ENCODE measurements around the gene CREB3L2. TPM values are rescaled to one million over a fixed set of nuclear protein-coding genes. Genes with fewer than 3 reads are reported as not detected.

CREB3L2 gene
- total and polyA plus RNA-seq, 4 donors, result 7.4 to 89.1 (median 44.0) TPM

DNA sequence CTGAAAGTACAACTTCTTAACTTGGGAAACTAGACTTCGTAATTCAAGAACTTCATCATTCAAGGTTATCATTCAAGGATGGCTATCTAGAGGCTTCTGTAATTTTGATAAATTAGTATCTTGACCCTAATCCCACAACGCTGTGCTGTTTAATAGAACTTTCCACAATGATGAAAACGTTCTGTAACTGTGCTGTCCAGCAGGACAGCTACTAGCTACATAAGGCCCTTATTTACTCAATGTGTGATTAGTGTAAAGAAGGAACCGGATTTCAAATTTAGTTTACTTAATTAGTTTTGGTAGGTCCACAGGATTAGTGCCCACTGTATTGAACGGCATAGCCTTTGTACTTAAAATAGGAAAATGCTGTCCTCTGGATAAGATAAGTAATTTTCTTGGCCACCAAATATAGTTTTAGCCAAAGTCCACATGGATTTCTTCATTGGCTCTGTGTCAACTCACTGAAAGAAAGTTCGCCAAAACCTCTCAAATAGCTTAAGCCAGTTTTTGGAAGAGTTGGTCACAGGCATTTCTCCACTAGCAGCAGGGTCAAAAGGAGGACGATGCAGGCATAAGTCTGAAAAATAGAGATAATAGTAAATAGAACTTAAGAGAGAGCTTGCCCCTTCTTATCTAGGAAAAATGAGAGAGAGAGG, 172.4 kb downstream of the CREB3L2 start:
- Histone ChIP-seq H3K4me1 (ENCODE audit: control insufficient read depth in 5 of 5, insufficient read depth in 5 of 5, low read length in 5 of 5) (peaks cover 0 to 4% (median 0%) of the 10 kb centered on the region in 5 donors), H3K9ac (ENCODE audit: insufficient read depth in 1 of 2, low read length in 2 of 2) (no peak overlapping the region), H3K36me3 (ENCODE audit: control insufficient read depth in 4 of 4, insufficient read depth in 4 of 4, low read length in 4 of 4) (no peaks in the 10 kb centered on the region), H3K9me3 (ENCODE audit: control insufficient read depth in 4 of 4, insufficient read depth in 3 of 4, low read length in 3 of 4) (peaks cover 0 to 10% (median 4%) of the 10 kb centered on the region in 4 donors), H3K4me3 (no peak overlapping the region), H3K27me3 (ENCODE audit: control insufficient read depth in 3 of 3, insufficient read depth in 3 of 3, low read length in 2 of 3) (no peaks in the 10 kb centered on the region), H3K27ac (ENCODE audit: low read depth in 1 of 2, low read length in 1 of 2) (no peak overlapping the region)
- WGBS, 2 donors, result 77 to 86% methylated on average over 7 of the region's 7 CpGs
- TF ChIP-seq, protein P1, sequence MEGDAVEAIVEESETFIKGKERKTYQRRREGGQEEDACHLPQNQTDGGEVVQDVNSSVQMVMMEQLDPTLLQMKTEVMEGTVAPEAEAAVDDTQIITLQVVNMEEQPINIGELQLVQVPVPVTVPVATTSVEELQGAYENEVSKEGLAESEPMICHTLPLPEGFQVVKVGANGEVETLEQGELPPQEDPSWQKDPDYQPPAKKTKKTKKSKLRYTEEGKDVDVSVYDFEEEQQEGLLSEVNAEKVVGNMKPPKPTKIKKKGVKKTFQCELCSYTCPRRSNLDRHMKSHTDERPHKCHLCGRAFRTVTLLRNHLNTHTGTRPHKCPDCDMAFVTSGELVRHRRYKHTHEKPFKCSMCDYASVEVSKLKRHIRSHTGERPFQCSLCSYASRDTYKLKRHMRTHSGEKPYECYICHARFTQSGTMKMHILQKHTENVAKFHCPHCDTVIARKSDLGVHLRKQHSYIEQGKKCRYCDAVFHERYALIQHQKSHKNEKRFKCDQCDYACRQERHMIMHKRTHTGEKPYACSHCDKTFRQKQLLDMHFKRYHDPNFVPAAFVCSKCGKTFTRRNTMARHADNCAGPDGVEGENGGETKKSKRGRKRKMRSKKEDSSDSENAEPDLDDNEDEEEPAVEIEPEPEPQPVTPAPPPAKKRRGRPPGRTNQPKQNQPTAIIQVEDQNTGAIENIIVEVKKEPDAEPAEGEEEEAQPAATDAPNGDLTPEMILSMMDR (IDR thresholded peaks at IDR 0.05; ENCODE audit: control extremely low read depth, extremely low read depth), result no peak
- DNase-seq (peak in 2 of 3 donors; percentile 47 to 53), ATAC-seq (ENCODE audit: insufficient read depth, low FRiP score) (no peak)

DNA sequence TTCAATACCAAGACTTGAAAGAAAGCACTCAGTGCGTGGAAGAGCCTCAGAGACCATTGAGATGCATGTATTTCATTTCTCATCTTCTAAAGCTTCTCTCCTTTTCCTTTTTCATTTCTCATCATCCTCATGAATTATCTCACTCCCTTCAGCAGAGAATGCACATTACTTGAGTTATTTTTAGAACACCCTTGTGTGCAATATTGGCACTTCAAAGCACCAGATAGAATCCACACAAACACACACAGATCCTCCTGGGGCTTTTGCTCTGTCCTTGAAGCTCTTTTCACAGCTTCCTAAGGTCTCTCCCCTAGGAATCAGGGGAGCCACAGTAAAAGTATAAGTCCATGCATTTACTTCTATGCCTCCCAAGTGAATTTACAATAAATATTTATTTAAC, 173.4 kb downstream of the CREB3L2 start:
- TF ChIP-seq, protein P1 (IDR thresholded peaks at IDR 0.05; ENCODE audit: control extremely low read depth, extremely low read depth), result no peak
- ATAC-seq (ENCODE audit: insufficient read depth, low FRiP score), result no peak
- WGBS, 2 donors, result 94 to 95% methylated on average over 1 of the region's 1 CpG

DNA sequence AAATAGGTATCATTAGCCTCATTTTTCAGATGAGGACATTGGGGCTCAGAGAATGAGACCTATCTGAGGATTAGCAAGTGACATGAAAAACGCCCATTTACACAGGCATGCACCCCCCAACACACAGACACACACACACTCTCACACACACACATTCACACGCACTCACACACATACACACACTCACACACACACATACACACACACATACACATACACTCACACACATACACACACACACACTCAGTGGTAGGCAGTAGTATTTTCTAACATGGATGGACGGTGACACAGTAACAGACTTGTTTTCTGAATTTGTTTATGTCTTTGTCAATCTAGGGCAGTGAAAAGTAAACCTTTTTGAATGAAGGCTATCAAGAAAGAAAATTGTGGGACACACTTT, 176.4 kb downstream of the CREB3L2 start:
- peaks cover under 1 to 8% (median 4%) of the 10 kb centered on the region in 5 donors for H3K4me1 ChIP-seq (ENCODE audit: control insufficient read depth in 5 of 5, insufficient read depth in 5 of 5, low read length in 5 of 5)
- TF ChIP-seq, protein P1 (IDR thresholded peaks at IDR 0.05; ENCODE audit: control extremely low read depth, extremely low read depth), result no peak
- ATAC-seq (ENCODE audit: insufficient read depth, low FRiP score), result no peak
- H3K27me3 ChIP-seq (ENCODE audit: control insufficient read depth in 3 of 3, insufficient read depth in 3 of 3, low read length in 2 of 3), result peaks cover 0 to 3% (median 0%) of the 10 kb centered on the region in 3 donors
- DNase-seq, result no peak
- no peak overlapping the region for H3K9ac ChIP-seq (ENCODE audit: insufficient read depth in 1 of 2, low read length in 2 of 2)
- H3K4me3 ChIP-seq, result no peak overlapping the region
- no peak overlapping the region for H3K27ac ChIP-seq (ENCODE audit: low read depth in 1 of 2, low read length in 1 of 2)
- H3K36me3 ChIP-seq (ENCODE audit: control insufficient read depth in 4 of 4, insufficient read depth in 4 of 4, low read length in 4 of 4), result no peaks in the 10 kb centered on the region
- H3K9me3 ChIP-seq (ENCODE audit: control insufficient read depth in 4 of 4, insufficient read depth in 3 of 4, low read length in 3 of 4), result no peaks in the 10 kb centered on the region
- WGBS, 2 donors, result 89 to 94% methylated on average over 3 of the region's 3 CpGs

More for the DNA sequence above, 173.4 kb downstream of the CREB3L2 start:
- H3K9ac ChIP-seq (ENCODE audit: insufficient read depth in 1 of 2, low read length in 2 of 2), result no peak overlapping the region
- H3K36me3 ChIP-seq (ENCODE audit: control insufficient read depth in 4 of 4, insufficient read depth in 4 of 4, low read length in 4 of 4), result no peaks in the 10 kb centered on the region
- no peak overlapping the region for H3K27ac ChIP-seq (ENCODE audit: low read depth in 1 of 2, low read length in 1 of 2)
- H3K4me3 ChIP-seq, result no peak overlapping the region
- H3K9me3 ChIP-seq (ENCODE audit: control insufficient read depth in 4 of 4, insufficient read depth in 3 of 4, low read length in 3 of 4), result peaks cover 0 to 10% (median 4%) of the 10 kb centered on the region in 4 donors
- H3K4me1 ChIP-seq (ENCODE audit: control insufficient read depth in 5 of 5, insufficient read depth in 5 of 5, low read length in 5 of 5), result peaks cover 0 to 4% (median 0%) of the 10 kb centered on the region in 5 donors
- DNase-seq, result no peak
- H3K27me3 ChIP-seq (ENCODE audit: control insufficient read depth in 3 of 3, insufficient read depth in 3 of 3, low read length in 2 of 3), result peaks cover 0 to 3% (median 0%) of the 10 kb centered on the region in 3 donors

Other genes with a start within 250 kb of the CREB3L2 start
- gene DGKI, start 155.1 kb downstream of the CREB3L2 start, total RNA-seq, result 1 to 10 TPM in 1 of 2 donors, under 1 TPM in 1; 0.52 to 1.5 TPM
- under 1 TPM; 0.03 to 0.14 TPM for gene DGKI, start 155.1 kb downstream of the CREB3L2 start, polyA plus RNA-seq
- not detected for gene AKR1D1, start 74.4 kb upstream of the CREB3L2 start, total RNA-seq
- gene AKR1D1, start 74.4 kb upstream of the CREB3L2 start, polyA plus RNA-seq, result not detected